Astrocyte (in vitro differentiated cells and primary cell): ENCODE measurements around the gene MRPS18A. TPM values are rescaled to one million over a fixed set of nuclear protein-coding genes. Genes with fewer than 3 reads are reported as not detected.

Experiments used
- DNase-seq: peaks from one replicate; pipeline ENCODE4 v3.0.0-alpha.2; 2010; ENCODE audit warnings: low read depth
- FAIRE-seq: peaks from 2 replicates; lab custom pipeline; 2011; peaks lifted over from hg19 to GRCh38; lab: Jason Lieb, UNC
- H2AFZ ChIP-seq: 2 replicates; pipeline ENCODE4 v1.6.0; 2012; ENCODE audit warnings: low read depth, low read length, inconsistent platforms
- H3K27ac ChIP-seq: 2 replicates; pipeline ENCODE4 v1.5.1; 2011; ENCODE audit warnings: low read depth, low read length, inconsistent platforms
- H3K27me3 ChIP-seq: 2 replicates; pipeline ENCODE4 v1.6.0; 2011; ENCODE audit warnings: low read length, inconsistent platforms; ENCODE audit not compliant: insufficient read depth
- H3K36me3 ChIP-seq: 2 replicates; pipeline ENCODE4 v1.5.1; 2011; ENCODE audit warnings: low read length, inconsistent platforms; ENCODE audit not compliant: insufficient read depth
- H3K4me1 ChIP-seq: 2 replicates; pipeline ENCODE4 v1.5.1; 2011; ENCODE audit warnings: low read length, inconsistent platforms; ENCODE audit not compliant: insufficient read depth
- H3K4me2 ChIP-seq: 2 replicates; pipeline ENCODE4 v1.6.0; 2012; ENCODE audit warnings: low read length, inconsistent platforms
- H3K4me3 ChIP-seq: 2 replicates; pipeline ENCODE4 v1.5.1; 2011; ENCODE audit warnings: low read depth, mild to moderate bottlenecking, low read length, inconsistent platforms; ENCODE audit not compliant: insufficient read depth
- H3K79me2 ChIP-seq: 2 replicates; pipeline ENCODE4 v1.6.0; 2012; ENCODE audit warnings: mild to moderate bottlenecking, low read length, inconsistent platforms; ENCODE audit not compliant: insufficient read depth
- H3K9ac ChIP-seq: 2 replicates; pipeline ENCODE4 v1.6.0; 2012; ENCODE audit warnings: mild to moderate bottlenecking, low read length, inconsistent platforms
- H3K9me3 ChIP-seq: 2 replicates; pipeline ENCODE4 v1.5.1; 2012; ENCODE audit warnings: low read depth, mild to moderate bottlenecking, low read length, inconsistent platforms; ENCODE audit not compliant: insufficient read depth
- H4K20me1 ChIP-seq: 2 replicates; pipeline ENCODE4 v1.6.0; 2012; ENCODE audit warnings: low read length, inconsistent platforms; ENCODE audit not compliant: insufficient read depth
- H3K27ac Mint-ChIP-seq: one replicate; pipeline ENCODE4 v1.8.0; 2021; ENCODE audit warnings: mild to moderate bottlenecking, mixed read lengths; ENCODE audit not compliant: unreplicated experiment
- H3K27me3 Mint-ChIP-seq: one replicate; pipeline ENCODE4 v1.8.0; 2021; ENCODE audit warnings: low read depth, mixed read lengths; ENCODE audit not compliant: unreplicated experiment
- H3K36me3 Mint-ChIP-seq: one replicate; pipeline ENCODE4 v1.8.0; 2021; ENCODE audit warnings: low read depth, mixed read lengths; ENCODE audit not compliant: unreplicated experiment
- H3K4me1 Mint-ChIP-seq: one replicate; pipeline ENCODE4 v1.8.0; 2021; ENCODE audit warnings: low read depth, mixed read lengths; ENCODE audit not compliant: unreplicated experiment
- H3K4me3 Mint-ChIP-seq: one replicate; pipeline ENCODE4 v1.8.0; 2021; ENCODE audit warnings: mild to moderate bottlenecking, moderate library complexity, mixed read lengths; ENCODE audit not compliant: unreplicated experiment
- H3K9me3 Mint-ChIP-seq: one replicate; pipeline ENCODE4 v1.8.0; 2021; ENCODE audit warnings: mild to moderate bottlenecking, mixed read lengths; ENCODE audit not compliant: unreplicated experiment
- CTCF ChIP-seq: IDR thresholded peaks from 2 replicates; pipeline ENCODE4 v1.5.1; 2011; ENCODE audit warnings: low read depth, mild to moderate bottlenecking, inconsistent platforms, low read length, moderate library complexity; ENCODE audit not compliant: insufficient read depth
- EZH2 ChIP-seq: IDR thresholded peaks from 2 replicates; pipeline ENCODE4 v1.6.1; 2012; ENCODE audit warnings: mild to moderate bottlenecking, low read length, inconsistent platforms; ENCODE audit not compliant: insufficient read depth
- total RNA-seq: library from RNA; stranded (reverse); gene quantifications from 2 replicates; pipeline ENCODE4 v1.2.1, GENCODE V29; 2021

Gene MRPS18A
- total RNA-seq, 1 donor from 2014 or later, result 33.5 TPM

- no peak overlapping the region for H3K9ac ChIP-seq
- H3K4me2 ChIP-seq, result no peak overlapping the region
- H3K27me3 ChIP-seq, result no peaks in the 10 kb centered on the region
- H3K79me2 ChIP-seq, result no peaks in the 10 kb centered on the region
- H2AFZ ChIP-seq, result no peak overlapping the region
- Mint-ChIP-seq H3K27ac (no peak overlapping the region), H3K9me3 (peaks cover 9% of the 10 kb centered on the region), H3K4me1 (peaks cover 3% of the 10 kb centered on the region), H3K4me3 (no peak overlapping the region), H3K27me3 (peaks cover 20% of the 10 kb centered on the region), H3K36me3 (no peaks in the 10 kb centered on the region)
- no peak for DNase-seq
- TF ChIP-seq EZH2, result no peak
- no peak for TF ChIP-seq CTCF
- no peaks in the 10 kb centered on the region for H4K20me1 ChIP-seq
- FAIRE-seq, result no peak
- H3K4me1 ChIP-seq, result no peaks in the 10 kb centered on the region
- no peaks in the 10 kb centered on the region for H3K36me3 ChIP-seq
- H3K27ac ChIP-seq, result no peak overlapping the region
- H3K4me3 ChIP-seq, result no peak overlapping the region
- H3K9me3 ChIP-seq, result no peaks in the 10 kb centered on the region
Observed at GRCh38 chr6:43736211-43736786, 48.7 kb upstream of the MRPS18A start.

GRCh38 chr6:43735642-43736199 is 48.1 kb upstream of the MRPS18A start:
- H3K79me2 ChIP-seq, result no peaks in the 10 kb centered on the region
- no peak overlapping the region for H3K4me3 ChIP-seq
- Mint-ChIP-seq H3K36me3 (no peaks in the 10 kb centered on the region), H3K27ac (no peak overlapping the region), H3K9me3 (peaks cover 9% of the 10 kb centered on the region), H3K27me3 (peaks cover 14% of the 10 kb centered on the region), H3K4me1 (peaks cover 3% of the 10 kb centered on the region), H3K4me3 (no peak overlapping the region)
- DNase-seq (no peak), FAIRE-seq (no peak)
- no peak for TF ChIP-seq EZH2
- no peak for TF ChIP-seq CTCF
- no peaks in the 10 kb centered on the region for H3K27me3 ChIP-seq
- H2AFZ ChIP-seq, result no peak overlapping the region
- H3K27ac ChIP-seq, result no peak overlapping the region
- no peaks in the 10 kb centered on the region for H4K20me1 ChIP-seq
- H3K4me1 ChIP-seq, result no peaks in the 10 kb centered on the region
- H3K4me2 ChIP-seq, result no peak overlapping the region
- H3K9me3 ChIP-seq, result no peaks in the 10 kb centered on the region
- H3K36me3 ChIP-seq, result no peaks in the 10 kb centered on the region
- H3K9ac ChIP-seq, result no peak overlapping the region

GRCh38 chr6:43734294-43734665 is 46.7 kb upstream of the MRPS18A start:
- Histone ChIP-seq H3K27ac (no peak overlapping the region), H4K20me1 (no peaks in the 10 kb centered on the region), H3K4me2 (no peak overlapping the region), H3K36me3 (no peaks in the 10 kb centered on the region), H3K79me2 (no peaks in the 10 kb centered on the region), H2AFZ (no peak overlapping the region), H3K4me3 (no peak overlapping the region), H3K9me3 (no peaks in the 10 kb centered on the region), H3K27me3 (no peaks in the 10 kb centered on the region), H3K4me1 (no peaks in the 10 kb centered on the region), H3K9ac (no peak overlapping the region)
- Mint-ChIP-seq H3K36me3 (no peaks in the 10 kb centered on the region), H3K4me1 (peaks cover 3% of the 10 kb centered on the region), H3K27me3 (peaks cover 6% of the 10 kb centered on the region), H3K4me3 (no peak overlapping the region), H3K9me3 (peaks cover 9% of the 10 kb centered on the region), H3K27ac (no peak overlapping the region)
- DNase-seq, result no peak
- TF ChIP-seq CTCF (no peak), EZH2 (no peak)
- no peak for FAIRE-seq
